Lung (tissue), 12 donors: ENCODE results near the gene CDC6. TPM values are rescaled to one million over a fixed set of nuclear protein-coding genes. Genes with fewer than 3 reads are reported as not detected.
A peak's percentile ranks its signal among the peaks of the same experiment; 100 is the strongest.

ENCODE experiments used
- ATAC-seq: fragments of 200-7000 bp; cut with Tn5 transposase; one replicate; pipeline ENCODE4 v1.9.1; 2020; ENCODE audit warnings: moderate number of reproducible peaks; ENCODE audit not compliant: insufficient read depth, low FRiP score
- DNase-seq, 3 donors: peaks; one replicate each; pipeline ENCODE4 v3.0.0-alpha.2; 2013 to 2017
- H3K27ac ChIP-seq, 2 donors: one replicate each; pipeline ENCODE4 v1.5.1; 2013; ENCODE audit warnings: mild to moderate bottlenecking in 2 of 2, moderate library complexity in 2 of 2, control low read depth in 1 of 2, inconsistent platforms in 1 of 2, low read depth in 1 of 2, low read length in 1 of 2
- H3K27me3 ChIP-seq, 3 donors: one replicate each; pipeline ENCODE4 v1.5.1; 2013; ENCODE audit warnings: low read length in 2 of 3; ENCODE audit not compliant: control insufficient read depth in 3 of 3, insufficient read depth in 3 of 3
- H3K36me3 ChIP-seq, 4 donors: one replicate each; pipeline ENCODE4 v1.5.1; 2013; ENCODE audit warnings: low read length in 4 of 4, mild to moderate bottlenecking in 1 of 4, moderate library complexity in 1 of 4; ENCODE audit not compliant: control insufficient read depth in 4 of 4, insufficient read depth in 4 of 4
- H3K4me1 ChIP-seq, 5 donors: one replicate each; pipeline ENCODE4 v1.5.1; 2013; ENCODE audit warnings: low read length in 5 of 5, mild to moderate bottlenecking in 2 of 5, moderate library complexity in 1 of 5; ENCODE audit not compliant: control insufficient read depth in 5 of 5, insufficient read depth in 5 of 5
- H3K4me3 ChIP-seq: one replicate; pipeline ENCODE4 v1.5.1; 2013; ENCODE audit warnings: mild to moderate bottlenecking, control low read depth, moderate library complexity
- H3K9ac ChIP-seq, 2 donors: one replicate each; pipeline ENCODE4 v1.5.1; 2013; ENCODE audit warnings: low read length in 2 of 2, control low read depth in 1 of 2; ENCODE audit not compliant: insufficient read depth in 1 of 2
- H3K9me3 ChIP-seq, 4 donors: one replicate each; pipeline ENCODE4 v1.5.1; 2013; ENCODE audit warnings: low read length in 3 of 4, mild to moderate bottlenecking in 1 of 4, moderate library complexity in 1 of 4; ENCODE audit not compliant: control insufficient read depth in 4 of 4, insufficient read depth in 3 of 4
- WGBS, 2 donors: extraction: QIAGEN DNeasy Blood & Tissue Kit; methylation state at CpG; one replicate each; pipeline ENCODE4 v1.1.7; 2013; 5-methylcytosine and 5-hydroxymethylcytosine counted together
- polyA plus RNA-seq, 2 donors: library from polyadenylated mRNA; stranded (reverse); fragments of 200-250 nt; gene quantifications; one replicate each; pipeline ENCODE4 v1.2.1, GENCODE V29; 2013
- total RNA-seq, 2 donors: library from RNA; depleted of rRNA in 1 of 2; stranded (reverse); fragments of >200 nt in 1 of 2; gene quantifications; one replicate each; pipeline ENCODE4 v1.2.1, GENCODE V29; 2014 to 2021
- TF ChIP-seq, protein P1 (sequence below): IDR thresholded peaks from 2 replicates; pipeline ENCODE4 v1.5.1; 2012; ENCODE audit warnings: mild to moderate bottlenecking; ENCODE audit errors: control extremely low read depth, extremely low read depth
- donor health status: control.
- donor health status: control.
- donor health status: Bipolar disorder and iron deficiency.
- donor health status: healthy.
- donor health status: DM: yes; HTN: yes; CAD: no.

The CDC6 gene
- total and polyA plus RNA-seq, 4 donors: 3.3 to 6.0 (median 5.6) TPM

DNA sequence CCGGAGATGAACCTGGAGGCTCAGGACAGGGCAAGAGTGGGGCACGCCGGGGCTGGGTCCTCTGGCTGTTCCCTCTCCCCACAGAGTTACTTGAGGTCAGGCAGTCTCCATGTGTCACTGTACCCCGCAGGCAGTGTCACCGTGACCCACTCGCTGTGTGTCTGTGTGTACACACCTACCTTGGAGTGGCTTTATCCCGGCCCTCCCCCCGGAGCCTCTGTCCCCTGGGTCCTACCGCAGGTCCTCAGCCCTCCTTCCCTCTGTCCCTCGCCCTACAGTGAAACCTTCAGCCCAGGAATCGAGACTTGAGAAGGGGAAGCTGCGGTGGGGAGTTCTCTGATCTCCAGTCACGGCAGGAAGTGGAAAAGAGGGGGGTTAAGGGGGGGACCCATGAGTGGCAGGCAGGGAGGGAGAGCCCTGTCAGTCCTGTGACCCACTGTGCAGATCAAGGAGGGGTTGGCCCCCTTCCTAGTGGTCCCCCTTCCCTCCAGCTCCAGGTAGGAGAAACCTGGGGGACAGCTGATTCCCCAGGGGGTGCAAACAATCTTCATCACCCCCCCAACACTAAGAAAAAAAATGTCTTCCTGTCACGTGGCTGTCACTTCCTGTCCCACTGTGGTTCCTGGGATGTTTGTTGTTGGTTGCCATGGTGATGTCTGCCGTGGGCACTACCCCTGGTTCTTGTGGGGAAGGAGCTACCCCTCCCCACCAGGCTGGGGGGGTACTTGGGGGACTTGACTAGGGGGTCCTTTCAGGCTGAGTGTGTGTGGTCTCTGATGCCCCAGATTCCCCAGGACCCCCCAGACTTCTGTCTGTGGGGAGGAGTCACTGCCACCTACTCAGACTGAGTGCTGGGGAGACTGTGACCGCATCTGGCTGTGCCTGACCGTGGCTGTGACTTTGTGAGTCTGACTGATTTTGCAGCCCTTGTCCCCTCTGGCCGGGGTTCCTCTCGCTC lies 35.0 kb downstream of the CDC6 start:
- ATAC-seq: peak; percentile 9
- H3K4me3 ChIP-seq: peak overlapping the region; percentile 53
- H3K9ac ChIP-seq: peak overlapping the region; percentile 26 to 64
- 4 to 6% methylated on average over 19 of the region's 19 CpGs for WGBS, 2 donors
- peaks cover 49 to 83% (median 63%) of the 10 kb centered on the region in 5 donors for H3K4me1 ChIP-seq
- TF ChIP-seq, protein P1, sequence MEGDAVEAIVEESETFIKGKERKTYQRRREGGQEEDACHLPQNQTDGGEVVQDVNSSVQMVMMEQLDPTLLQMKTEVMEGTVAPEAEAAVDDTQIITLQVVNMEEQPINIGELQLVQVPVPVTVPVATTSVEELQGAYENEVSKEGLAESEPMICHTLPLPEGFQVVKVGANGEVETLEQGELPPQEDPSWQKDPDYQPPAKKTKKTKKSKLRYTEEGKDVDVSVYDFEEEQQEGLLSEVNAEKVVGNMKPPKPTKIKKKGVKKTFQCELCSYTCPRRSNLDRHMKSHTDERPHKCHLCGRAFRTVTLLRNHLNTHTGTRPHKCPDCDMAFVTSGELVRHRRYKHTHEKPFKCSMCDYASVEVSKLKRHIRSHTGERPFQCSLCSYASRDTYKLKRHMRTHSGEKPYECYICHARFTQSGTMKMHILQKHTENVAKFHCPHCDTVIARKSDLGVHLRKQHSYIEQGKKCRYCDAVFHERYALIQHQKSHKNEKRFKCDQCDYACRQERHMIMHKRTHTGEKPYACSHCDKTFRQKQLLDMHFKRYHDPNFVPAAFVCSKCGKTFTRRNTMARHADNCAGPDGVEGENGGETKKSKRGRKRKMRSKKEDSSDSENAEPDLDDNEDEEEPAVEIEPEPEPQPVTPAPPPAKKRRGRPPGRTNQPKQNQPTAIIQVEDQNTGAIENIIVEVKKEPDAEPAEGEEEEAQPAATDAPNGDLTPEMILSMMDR: no peak
- H3K36me3 ChIP-seq: peaks cover 0 to 4% (median 2%) of the 10 kb centered on the region in 4 donors
- H3K27me3 ChIP-seq: no peaks in the 10 kb centered on the region
- H3K27ac ChIP-seq: peak overlapping the region; percentile 87 to 98
- peak; percentile 92 to 94 (median 93) for DNase-seq
- H3K9me3 ChIP-seq: no peaks in the 10 kb centered on the region

DNA sequence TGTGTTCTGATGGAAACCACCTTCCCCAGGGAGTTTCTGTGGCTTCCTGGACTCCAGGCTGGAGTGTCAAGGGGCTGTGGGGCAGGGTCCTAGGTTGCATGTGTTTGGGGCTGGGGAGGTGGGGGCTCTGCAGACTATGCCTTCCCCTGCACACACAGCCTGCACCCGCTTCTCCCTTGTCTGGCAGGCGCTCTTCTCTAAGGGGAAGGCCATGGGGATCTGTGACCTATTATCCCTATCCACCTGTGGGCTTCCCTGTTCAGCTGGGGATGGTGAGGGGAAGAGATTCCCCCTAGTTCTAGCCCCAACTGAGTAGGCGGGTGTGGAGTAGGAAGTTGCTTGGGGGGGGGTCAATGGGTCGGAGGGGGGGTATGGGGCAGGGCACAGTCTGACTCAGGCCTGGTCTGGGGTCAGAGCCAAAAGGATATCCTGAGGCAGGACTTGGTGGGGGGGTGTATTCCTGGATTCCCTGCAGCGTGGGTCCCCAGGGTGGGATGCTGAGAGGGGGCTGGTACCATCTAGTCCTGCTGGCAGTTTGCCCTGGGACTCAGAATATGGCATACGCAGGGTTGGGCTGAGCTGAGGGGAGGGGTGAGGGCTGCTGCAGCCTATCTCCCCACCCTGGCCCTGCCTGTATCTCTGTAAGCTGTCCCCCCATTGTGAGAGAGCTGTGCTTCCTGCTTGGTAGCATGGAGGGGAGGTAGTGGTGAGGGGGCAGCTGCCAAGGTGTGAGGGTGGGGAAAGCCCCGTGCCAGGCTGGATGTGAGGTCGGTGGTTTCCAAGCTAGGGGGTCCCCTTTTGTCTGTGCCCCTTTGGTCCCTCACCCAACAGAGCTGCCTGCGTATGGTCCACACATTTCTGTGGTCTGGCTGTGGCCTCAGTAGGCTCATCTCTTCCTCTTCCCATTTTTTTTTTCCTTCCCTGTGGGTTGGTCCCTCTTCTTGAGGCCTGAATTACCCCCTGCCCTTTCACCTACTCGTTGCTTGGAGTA lies 36.0 kb downstream of the CDC6 start:
- DNase-seq (peak; percentile 50 to 75 (median 52)), ATAC-seq (no peak)
- Histone ChIP-seq H3K4me1 (peaks cover 54 to 89% (median 64%) of the 10 kb centered on the region in 5 donors), H3K36me3 (peaks cover 0 to 4% (median 2%) of the 10 kb centered on the region in 4 donors), H3K9ac (peak overlapping the region; percentile 26 to 49), H3K4me3 (no peak overlapping the region), H3K27me3 (no peaks in the 10 kb centered on the region), H3K9me3 (no peaks in the 10 kb centered on the region), H3K27ac (peak overlapping the region; percentile 87 to 98)
- TF ChIP-seq, protein P1: no peak
- 18 to 28% methylated on average over 9 to 10 of the region's 10 CpGs for WGBS, 2 donors

DNA sequence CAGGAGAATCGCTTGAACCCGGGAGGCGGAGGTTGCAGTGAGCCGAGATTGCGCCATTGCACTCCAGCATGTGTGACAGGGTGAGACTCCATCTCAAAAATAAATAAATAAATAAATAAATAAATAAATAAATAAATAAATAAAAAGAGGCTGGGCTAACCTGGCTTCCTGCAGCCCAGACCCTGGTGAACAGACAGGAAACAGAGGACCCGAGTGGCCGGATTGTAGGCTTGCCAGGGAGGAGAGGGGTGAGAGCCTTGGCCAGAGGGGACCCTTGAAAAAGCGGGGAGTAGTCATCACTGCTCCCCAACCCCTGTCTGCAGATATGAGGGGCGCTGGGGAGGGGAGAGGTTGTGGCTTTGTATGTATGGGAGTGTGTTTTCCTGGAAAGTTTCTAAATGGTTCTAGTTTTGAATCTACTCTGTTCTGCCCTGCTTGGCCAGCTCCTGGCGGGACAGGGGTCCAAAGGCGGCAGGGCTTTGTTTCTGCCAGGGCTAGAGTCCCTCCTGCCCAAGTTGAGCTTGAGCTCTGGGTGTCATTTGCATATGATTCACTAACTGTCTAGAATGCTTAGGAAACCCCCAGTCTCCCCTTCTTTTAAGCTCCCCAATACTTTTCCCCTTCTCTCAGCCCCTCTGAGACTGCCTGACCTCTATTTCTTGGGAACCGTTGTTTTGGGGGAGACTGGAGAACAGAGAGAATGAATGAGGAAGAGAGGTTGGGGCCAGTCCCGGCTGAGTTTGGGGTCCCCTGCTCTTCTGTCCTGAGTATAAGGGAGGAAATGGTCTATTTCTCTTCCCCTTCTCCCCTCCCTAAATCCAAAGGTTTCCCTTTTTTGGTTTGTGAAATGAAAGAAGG lies 37.7 kb downstream of the CDC6 start:
- Histone ChIP-seq H3K27ac (peak overlapping the region in 1 of 2 donors; percentile 86), H3K4me1 (peaks cover 52 to 83% (median 61%) of the 10 kb centered on the region in 5 donors), H3K9ac (no peak overlapping the region), H3K4me3 (no peak overlapping the region), H3K27me3 (no peaks in the 10 kb centered on the region), H3K36me3 (peaks cover 0 to 4% (median 2%) of the 10 kb centered on the region in 4 donors), H3K9me3 (no peaks in the 10 kb centered on the region)
- TF ChIP-seq, protein P1: no peak
- WGBS, 2 donors: 61 to 64% methylated on average over 13 of the region's 13 CpGs
- no peak for ATAC-seq
- no peak for DNase-seq
